K562 (cell line): Measurements from ENCODE around the gene PDE8B. TPM values are rescaled to one million over a fixed set of nuclear protein-coding genes. Genes with fewer than 3 reads are reported as not detected.

Source experiments
- CEBPZ ChIP-seq: fragments of 150-350 bp; IDR thresholded peaks from 2 replicates; pipeline ENCODE4 v1.6.1; 2014; ENCODE audit warnings: low read depth, mild to moderate bottlenecking, low read length, borderline replicate concordance
- GABPB1 ChIP-seq: sonication (generic); formaldehyde crosslinking; IDR thresholded peaks from 2 replicates; pipeline ENCODE4 v1.8.0; 2022; ENCODE audit warnings: mild to moderate bottlenecking, missing genetic modification reagents
- HLTF ChIP-seq: fragments of 450-650 bp; IDR thresholded peaks from 2 replicates; pipeline ENCODE4 v1.6.1; 2016
- SFPQ ChIP-seq: fragments of 200-400 bp; formaldehyde crosslinking; IDR thresholded peaks from 2 replicates; pipeline ENCODE4 v1.6.1; 2017; ENCODE audit warnings: mild to moderate bottlenecking, low read depth, low read length, moderate library complexity
- ZBTB40 ChIP-seq, 2 experiments: fragments of 450-650 bp in 1 of 2; sonication (generic) in 1 of 2; formaldehyde crosslinking in 1 of 2; IDR thresholded peaks; 2 replicates each; pipeline versions ENCODE4 v1.7.1 to v1.9.0; 2016 to 2022; ENCODE audit warnings: inconsistent platforms in 1 of 2, mild to moderate bottlenecking in 1 of 2, missing genetic modification reagents in 1 of 2
- ZNF830 ChIP-seq: fragments of 250-450 bp; sonication (Bioruptor Pico); IDR thresholded peaks from 2 replicates; pipeline ENCODE4 v1.5.0; 2021; ENCODE audit warnings: mild to moderate bottlenecking
- polyA plus RNA-seq, 8 experiments: library from polyadenylated mRNA; depleted of rRNA in 4 of 8; stranded (reverse) in 5 of 8; unstranded in 3 of 8; fragments of >200 nt; fragmentation: Nextera tagmentation in 2 of 8; fragmentation: Illumina TruSeq in 1 of 8; extraction: Ambion mirVana in 2 of 8; extraction: Trizol in 1 of 8; gene quantifications; 2 replicates each; pipeline versions ENCODE4 v1.2.1 to v1.2.3, GENCODE V29; 2011 to 2014; ENCODE audit warnings: inconsistent platforms in 1 of 8, missing spikeins in 1 of 8
- total RNA-seq, 7 experiments: library from RNA; depleted of rRNA in 6 of 7; stranded (reverse); fragments of >200 nt in 6 of 7; fragmentation: Illumina TruSeq in 2 of 7; extraction: Trizol in 2 of 7; gene quantifications; 2 replicates each; pipeline versions ENCODE4 v1.2.1 to v1.2.3, GENCODE V29; 2011 to 2021; ENCODE audit warnings: low replicate concordance in 1 of 7

PDE8B gene
- total and polyA plus RNA-seq, 9 of the 15 experiments (the other 6 are each of a cell fraction or from before 2014, with no cell fraction given): 0.15 to 0.28 TPM; not detected in 7

GRCh38 chr5:77182367-77182766, 28.1 kb upstream of the PDE8B start (continued):
- TF ChIP-seq ZBTB40 (IDR thresholded peaks at IDR 0.05): no peak
- no peak for TF ChIP-seq ZBTB40 (CRISPR knock-in tag; IDR thresholded peaks at IDR 0.05)
- no peak for TF ChIP-seq ZNF830 (CRISPR knock-in tag)
- no peak for TF ChIP-seq CEBPZ
- TF ChIP-seq GABPB1 (CRISPR knock-in tag): no peak
- no peak for TF ChIP-seq SFPQ
- TF ChIP-seq HLTF: no peak
- TF ChIP-seq, all 486 proteins: peak for 0
